ENCODE results near the gene WFIKKN1. TPM values are rescaled to one million over a fixed set of nuclear protein-coding genes. Genes with fewer than 3 reads are reported as not detected.
A peak's percentile ranks its signal among the peaks of the same experiment; 100 is the strongest.

Gene WFIKKN1
- total RNA-seq, 1 donor from 2014 or later = 8.5 TPM

DNA sequence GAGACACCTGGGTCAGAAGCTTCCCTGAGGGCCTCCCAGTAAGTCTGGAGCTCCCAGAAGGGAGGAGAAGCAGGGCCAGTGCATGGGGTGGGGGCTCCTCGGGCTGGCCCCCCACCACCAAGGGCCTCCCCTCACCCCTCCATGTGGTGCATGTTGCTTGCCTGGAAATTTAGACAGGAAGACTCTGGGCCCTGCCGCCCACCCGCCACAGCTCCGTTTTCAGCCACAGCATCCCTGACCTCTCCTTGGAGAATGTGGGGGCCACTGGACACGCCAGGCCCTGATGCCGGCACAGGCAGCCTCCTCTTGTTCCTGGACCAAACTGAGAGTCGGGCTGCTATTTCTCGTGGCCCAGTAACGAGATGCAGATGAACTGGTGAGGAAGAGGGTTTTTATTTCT lies 8.1 kb downstream of the WFIKKN1 start:
- no peak for DNase-seq (ENCODE audit: low read depth, low spot score)
- Mint-ChIP-seq H3K36me3 (ENCODE audit: low read depth) (peaks cover 4% of the 10 kb centered on the region), H3K9me3 (no peaks in the 10 kb centered on the region), H3K27ac (ENCODE audit: unreplicated experiment) (no peak overlapping the region), H3K4me3 (peak overlapping the region; percentile 72), H3K4me1 (peaks cover 5% of the 10 kb centered on the region), H3K27me3 (ENCODE audit: low read depth) (peaks cover 9% of the 10 kb centered on the region)
- TF ChIP-seq, protein P1, sequence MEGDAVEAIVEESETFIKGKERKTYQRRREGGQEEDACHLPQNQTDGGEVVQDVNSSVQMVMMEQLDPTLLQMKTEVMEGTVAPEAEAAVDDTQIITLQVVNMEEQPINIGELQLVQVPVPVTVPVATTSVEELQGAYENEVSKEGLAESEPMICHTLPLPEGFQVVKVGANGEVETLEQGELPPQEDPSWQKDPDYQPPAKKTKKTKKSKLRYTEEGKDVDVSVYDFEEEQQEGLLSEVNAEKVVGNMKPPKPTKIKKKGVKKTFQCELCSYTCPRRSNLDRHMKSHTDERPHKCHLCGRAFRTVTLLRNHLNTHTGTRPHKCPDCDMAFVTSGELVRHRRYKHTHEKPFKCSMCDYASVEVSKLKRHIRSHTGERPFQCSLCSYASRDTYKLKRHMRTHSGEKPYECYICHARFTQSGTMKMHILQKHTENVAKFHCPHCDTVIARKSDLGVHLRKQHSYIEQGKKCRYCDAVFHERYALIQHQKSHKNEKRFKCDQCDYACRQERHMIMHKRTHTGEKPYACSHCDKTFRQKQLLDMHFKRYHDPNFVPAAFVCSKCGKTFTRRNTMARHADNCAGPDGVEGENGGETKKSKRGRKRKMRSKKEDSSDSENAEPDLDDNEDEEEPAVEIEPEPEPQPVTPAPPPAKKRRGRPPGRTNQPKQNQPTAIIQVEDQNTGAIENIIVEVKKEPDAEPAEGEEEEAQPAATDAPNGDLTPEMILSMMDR (conservative IDR thresholded peaks at IDR 0.05) = no peak

DNA sequence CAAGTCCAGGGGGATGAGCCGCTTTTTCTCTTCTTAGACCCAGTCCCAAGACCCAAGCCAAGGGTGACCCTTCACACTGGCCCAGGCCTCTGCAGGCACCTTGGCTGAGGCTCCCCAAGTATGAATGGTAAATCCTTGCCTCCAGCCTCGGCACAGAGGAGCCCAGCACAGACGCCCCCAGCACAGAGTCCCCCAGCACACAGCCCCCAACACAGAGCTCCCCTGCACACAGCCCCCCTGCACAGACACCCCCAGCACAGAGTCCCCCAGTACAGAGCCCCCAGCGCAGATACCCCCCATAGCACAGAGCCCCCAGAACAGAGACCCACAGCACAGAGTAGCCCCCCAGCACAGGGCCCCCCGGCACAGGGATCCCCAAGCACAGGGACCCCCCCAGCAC lies 9.8 kb downstream of the WFIKKN1 start:
- Mint-ChIP-seq H3K27me3 (ENCODE audit: low read depth) (peaks cover 9% of the 10 kb centered on the region), H3K9me3 (no peaks in the 10 kb centered on the region), H3K36me3 (ENCODE audit: low read depth) (peaks cover 4% of the 10 kb centered on the region), H3K4me1 (peaks cover 5% of the 10 kb centered on the region), H3K4me3 (peak overlapping the region; percentile 59), H3K27ac (ENCODE audit: unreplicated experiment) (no peak overlapping the region)
- TF ChIP-seq, protein P1 (conservative IDR thresholded peaks at IDR 0.05) = no peak
- no peak for DNase-seq (ENCODE audit: low read depth, low spot score)

DNA sequence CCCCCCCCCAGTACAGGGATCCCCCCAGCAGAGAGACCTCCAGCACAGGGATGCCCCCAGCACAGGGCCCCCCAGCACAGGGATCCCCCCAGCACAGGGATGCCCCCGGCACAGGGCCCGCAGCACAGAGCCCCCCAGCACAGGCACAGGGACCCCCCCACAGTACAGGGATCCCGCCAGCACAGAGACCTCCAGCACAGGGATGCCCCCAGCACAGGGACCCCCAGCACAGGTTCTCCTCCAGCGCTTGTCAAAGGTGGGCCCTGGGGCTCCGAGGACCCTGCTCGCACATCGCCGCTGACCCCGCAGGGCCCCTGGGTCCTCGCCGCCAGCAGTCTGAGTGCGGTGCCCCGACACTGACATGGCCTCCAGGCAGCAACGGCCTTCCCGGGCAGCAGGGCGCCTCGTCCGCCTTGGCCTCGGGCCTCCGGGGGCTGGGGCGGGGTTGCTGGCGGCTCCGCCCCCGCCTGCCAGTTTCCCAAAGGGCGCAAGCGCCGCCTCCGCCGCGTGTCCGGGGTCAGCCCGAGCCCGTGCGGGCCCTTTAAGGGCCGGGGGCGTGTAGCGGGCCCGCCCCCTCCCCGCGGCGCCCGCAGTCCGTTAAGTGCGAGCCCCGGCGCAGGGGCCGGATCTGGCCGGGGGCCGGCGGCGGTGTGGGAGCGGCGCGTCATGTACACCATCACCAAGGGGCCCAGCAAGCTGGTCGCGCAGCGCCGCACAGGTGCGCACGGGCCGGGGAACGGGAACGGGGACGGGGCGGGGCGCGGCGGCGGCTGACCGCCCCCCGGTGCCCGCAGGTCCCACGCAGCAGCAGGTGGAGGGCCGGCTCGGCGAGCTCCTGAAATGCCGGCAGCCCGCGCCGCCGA lies 10.8 kb downstream of the WFIKKN1 start, which contains the start of gene MCRIP2:
Gene MCRIP2 (plus strand): TSS at position 503 of the 863 bp plus-strand sequence. CDS start 164 bp downstream, at position 667.
- TF ChIP-seq, protein P1 (conservative IDR thresholded peaks at IDR 0.05) = no peak

DNA sequence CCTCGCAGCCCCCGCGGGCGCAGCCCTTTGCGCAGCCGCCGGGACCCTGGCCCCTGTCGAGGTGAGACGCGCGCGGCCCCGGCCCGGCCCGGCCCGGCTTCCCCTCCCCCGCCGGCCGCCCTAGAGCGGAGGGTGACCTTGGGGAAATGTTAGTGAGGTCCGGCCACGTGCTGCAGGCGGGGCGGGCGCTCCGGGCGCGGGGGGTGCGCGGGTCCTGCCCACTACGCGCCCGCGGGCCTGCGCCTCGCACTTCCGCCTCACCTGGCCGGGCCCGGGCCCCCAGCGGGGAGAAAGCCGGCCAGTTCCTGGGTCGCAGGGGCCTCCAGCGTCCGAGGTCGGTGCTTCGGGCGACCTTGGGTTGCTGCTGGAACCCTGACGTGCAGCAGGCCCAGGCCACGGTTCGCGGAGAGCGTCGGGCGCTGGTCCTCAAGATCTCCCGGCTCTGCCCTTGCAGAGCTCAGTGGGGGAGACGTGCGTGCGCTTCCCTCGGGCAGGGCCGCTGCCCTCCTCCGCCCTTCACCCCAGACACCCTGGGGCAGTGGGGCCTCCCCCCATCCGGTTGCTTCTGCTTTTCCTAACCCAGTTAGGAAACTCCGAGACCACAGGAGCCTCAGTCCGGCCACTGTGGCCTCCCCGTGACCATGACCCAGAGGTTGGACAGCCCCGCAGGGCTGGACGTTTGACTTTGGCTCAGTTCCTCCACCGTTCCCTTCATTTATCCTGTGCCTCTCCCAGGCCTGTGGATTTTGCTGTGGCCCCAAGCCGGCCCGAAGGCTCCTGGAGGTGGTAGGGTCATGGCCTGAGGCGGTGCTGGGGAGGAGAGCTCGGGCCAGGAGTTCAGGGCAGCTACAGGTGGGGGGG lies 11.6 kb downstream of the WFIKKN1 start:
- peaks cover 2% of the 10 kb centered on the region for H3K27me3 Mint-ChIP-seq (ENCODE audit: low read depth)
- no peak for DNase-seq (ENCODE audit: low read depth, low spot score)
- TF ChIP-seq, protein P1 (conservative IDR thresholded peaks at IDR 0.05) = no peak
- no peaks in the 10 kb centered on the region for H3K36me3 Mint-ChIP-seq (ENCODE audit: low read depth)
- H3K4me1 Mint-ChIP-seq = no peaks in the 10 kb centered on the region
- H3K9me3 Mint-ChIP-seq = no peaks in the 10 kb centered on the region
- H3K27ac Mint-ChIP-seq (ENCODE audit: unreplicated experiment) = no peak overlapping the region
- H3K4me3 Mint-ChIP-seq = peak overlapping the region; percentile 56

More for the DNA sequence above, 10.8 kb downstream of the WFIKKN1 start, which contains the start of gene MCRIP2:
- no peaks in the 10 kb centered on the region for H3K9me3 Mint-ChIP-seq
- H3K4me3 Mint-ChIP-seq = peak within 1 kb of the TSS; percentile 59
- peak; percentile 78 for DNase-seq (ENCODE audit: low read depth, low spot score)
- peaks cover 5% of the 10 kb centered on the region for H3K27me3 Mint-ChIP-seq (ENCODE audit: low read depth)
- peaks cover 2% of the 10 kb centered on the region for H3K36me3 Mint-ChIP-seq (ENCODE audit: low read depth)
- H3K4me1 Mint-ChIP-seq = peaks cover 2% of the 10 kb centered on the region
- no peak within 1 kb of the TSS for H3K27ac Mint-ChIP-seq (ENCODE audit: unreplicated experiment)

DNA sequence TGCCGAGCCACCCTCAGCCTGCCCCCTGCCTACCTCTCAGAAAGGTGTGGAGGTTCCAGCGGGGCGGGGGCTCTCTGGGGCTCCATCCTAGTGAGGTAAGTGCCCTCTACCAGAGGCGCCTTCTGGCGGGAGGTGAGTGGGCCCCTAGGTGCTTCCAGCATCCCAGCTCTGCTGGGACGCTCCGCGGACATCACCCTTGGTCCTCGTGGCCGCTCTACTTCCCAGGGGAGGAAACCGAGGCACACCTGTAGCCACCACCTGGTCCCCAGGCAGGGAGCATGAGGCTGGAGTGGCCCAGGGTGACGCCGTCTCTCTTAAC lies 12.2 kb downstream of the WFIKKN1 start:
- Mint-ChIP-seq H3K36me3 (ENCODE audit: low read depth) (no peaks in the 10 kb centered on the region), H3K27ac (ENCODE audit: unreplicated experiment) (no peak overlapping the region)
- TF ChIP-seq, protein P1 (conservative IDR thresholded peaks at IDR 0.05) = no peak

More for the DNA sequence above, 12.2 kb downstream of the WFIKKN1 start:
- H3K9me3 Mint-ChIP-seq = no peaks in the 10 kb centered on the region
- H3K4me3 Mint-ChIP-seq = peak overlapping the region; percentile 68
- no peaks in the 10 kb centered on the region for H3K4me1 Mint-ChIP-seq
- H3K27me3 Mint-ChIP-seq (ENCODE audit: low read depth) = peaks cover 2% of the 10 kb centered on the region
- no peak for DNase-seq (ENCODE audit: low read depth, low spot score)

Data from neural crest cell (in vitro differentiated cells).